Measurements from ENCODE around the gene ELAVL2. TPM values are rescaled to one million over a fixed set of nuclear protein-coding genes. Genes with fewer than 3 reads are reported as not detected.
A peak's percentile ranks its signal among the peaks of the same experiment; 100 is the strongest.

Gene ELAVL2
- 100 to 1,000 TPM in 5 of 8 experiments, 1 to 10 TPM in 1, under 1 TPM in 2; 0.15 to 368 (median 179) TPM for total RNA-seq

- Histone ChIP-seq H3K4me3 (peak within 1 kb of the TSS; percentile 45 to 86 (median 47)), H3K27ac (peak within 1 kb of the TSS; percentile 56 to 70), H3K4me1 (replicated peaks in 1 of 2) (peaks cover 0 to 28% of the 10 kb centered on the region in 2 donors)
- peak; percentile 86 to 97 (median 88) for ATAC-seq (replicated peaks in 6 of 8)
- WGBS, 10 experiments: 0 to 17% (median 0%) methylated on average over 1 to 26 of the region's 30 CpGs; no CpG with 5 or more reads in 1 of the 10 experiments
- in situ Hi-C loops (cut with MboI; ENCODE audit: low pct_unique_long_range_greater_than_20kb in 2 of 9, low sequenced_read_pairs in 9 of 9, unreplicated experiment in 9 of 9): loop anchor here in 1 of 9 experiments (25.0 kb wide), 1 partner anchor 786 kb away; no protein-coding TSS in a partner anchor
These were observed at the start of gene ELAVL2 for GRCh38 chr9:23826120-23826629. TSS of gene ELAVL2 (minus strand) at chr9:23826240. CDS start at chr9:23762234, 64,006 bp downstream.

DNA sequence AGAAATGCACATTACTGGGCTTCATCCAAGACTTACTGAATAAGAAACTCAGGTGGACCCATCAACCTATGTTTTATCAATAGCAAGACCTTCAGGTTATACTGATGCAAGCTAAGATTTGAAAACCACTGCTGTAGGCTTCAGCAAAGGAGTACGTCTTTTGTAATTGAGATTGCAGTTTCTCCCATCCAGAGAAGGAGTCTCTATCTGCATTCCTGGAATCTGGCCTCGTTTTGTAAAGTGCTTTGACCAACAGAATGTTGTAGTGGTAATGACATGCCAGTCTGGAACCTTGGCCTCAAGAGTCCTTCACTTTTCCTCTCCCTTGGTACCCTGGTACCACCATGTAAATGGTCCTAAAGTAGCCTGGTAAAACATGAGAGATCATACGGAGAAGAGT lies 32.2 kb upstream of the ELAVL2 start:
- WGBS, 10 experiments: 0 to 100% (median 61%) methylated on average over 1 to 3 of the region's 3 CpGs; no CpG with 5 or more reads in 2 of the 10 experiments
- ATAC-seq (replicated peaks in 6 of 8): no peak
- no peak overlapping the region for H3K27ac ChIP-seq
- in situ Hi-C loops (cut with MboI; ENCODE audit: low pct_unique_long_range_greater_than_20kb in 2 of 9, low sequenced_read_pairs in 9 of 9, unreplicated experiment in 9 of 9): no loop called here
- H3K4me3 ChIP-seq: no peak overlapping the region
- H3K4me1 ChIP-seq (replicated peaks in 1 of 2): peaks cover 8 to 12% of the 10 kb centered on the region in 2 donors

GRCh38 chr9:23855873-23856604 lies 30.0 kb upstream of the ELAVL2 start:
- peak in 5 of 8 experiments; percentile 88 to 92 (median 90) for ATAC-seq (replicated peaks in 6 of 8)
- WGBS, 10 experiments: 20 to 67% (median 47%) methylated on average over 1 to 5 of the region's 5 CpGs; no CpG with 5 or more reads in 1 of the 10 experiments
- in situ Hi-C loops (cut with MboI; ENCODE audit: low pct_unique_long_range_greater_than_20kb in 2 of 9, low sequenced_read_pairs in 9 of 9, unreplicated experiment in 9 of 9): no loop called here
- Histone ChIP-seq H3K4me3 (no peak overlapping the region), H3K4me1 (replicated peaks in 1 of 2) (peaks cover 11 to 12% of the 10 kb centered on the region in 2 donors), H3K27ac (peak overlapping the region in 1 of 2 donors; percentile 43)

DNA sequence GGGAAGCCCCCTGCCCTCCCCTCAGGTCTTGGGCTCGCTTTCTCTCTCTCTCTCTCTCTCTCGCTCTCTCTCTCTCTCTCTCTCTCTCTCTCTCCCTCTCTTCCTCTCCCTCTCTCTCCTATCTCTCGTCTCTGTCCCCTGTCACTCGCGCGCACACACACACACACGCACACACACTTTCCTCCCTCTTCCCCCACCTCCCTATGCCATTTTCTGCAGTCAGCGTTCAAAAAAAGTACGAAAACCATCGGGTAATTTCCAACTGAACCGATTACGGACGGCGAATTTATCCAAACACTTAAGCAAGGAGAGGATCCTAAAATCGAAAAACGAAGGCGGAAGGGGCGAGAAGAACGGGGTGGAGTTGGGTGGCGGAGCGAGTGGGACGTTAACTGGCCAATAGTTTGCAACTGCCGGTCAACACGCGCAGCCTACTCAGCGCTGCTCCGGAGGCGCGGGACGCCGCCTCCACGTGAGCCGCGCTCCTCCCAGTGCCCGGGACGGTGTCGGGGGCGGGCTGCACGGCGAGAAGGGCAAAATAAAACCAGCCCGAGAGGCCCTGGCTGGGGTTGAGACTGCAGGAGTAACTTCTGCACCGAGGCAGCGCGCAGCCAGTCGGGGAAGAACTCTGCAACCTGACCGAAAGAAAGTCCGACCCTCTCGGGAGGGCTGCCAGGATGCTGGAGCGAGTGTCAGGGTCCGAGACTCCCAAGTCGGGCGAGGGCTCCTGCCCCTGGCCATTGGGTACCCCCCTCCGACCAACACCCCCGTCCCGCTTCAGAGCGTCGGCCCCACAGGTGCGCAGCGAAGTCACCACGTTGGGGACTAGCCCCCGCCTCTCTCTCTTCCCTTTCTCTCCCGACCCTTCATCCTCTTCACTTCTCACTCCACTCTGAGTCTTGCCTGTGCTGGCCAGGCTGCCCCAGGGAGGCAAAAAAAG lies 24.9 kb upstream of the ELAVL2 start:
- Histone ChIP-seq H3K4me3 (peak overlapping the region; percentile 47 to 60 (median 50)), H3K27ac (peak overlapping the region; percentile 83 to 86), H3K4me1 (replicated peaks in 1 of 2) (peaks cover 3 to 6% of the 10 kb centered on the region in 2 donors)
- WGBS, 10 experiments: 0 to 8% (median 0%) methylated on average over 1 to 35 of the region's 62 CpGs; no CpG with 5 or more reads in 3 of the 10 experiments
- in situ Hi-C loops (cut with MboI; ENCODE audit: low pct_unique_long_range_greater_than_20kb in 2 of 9, low sequenced_read_pairs in 9 of 9, unreplicated experiment in 9 of 9): no loop called here
- ATAC-seq (replicated peaks in 6 of 8): peak in 7 of 8 experiments; percentile 29 to 84 (median 80)

- ATAC-seq (replicated peaks in 6 of 8): peak in 5 of 8 experiments; percentile 68 to 76 (median 74)
- peak overlapping the region; percentile 47 to 60 (median 50) for H3K4me3 ChIP-seq
- in situ Hi-C loops (cut with MboI; ENCODE audit: low pct_unique_long_range_greater_than_20kb in 2 of 9, low sequenced_read_pairs in 9 of 9, unreplicated experiment in 9 of 9): no loop called here
- 0% methylated on average over 1 of the region's 17 CpGs; no CpG with 5 or more reads in 8 of the 10 experiments for WGBS, 10 experiments
- peaks cover 3 to 4% of the 10 kb centered on the region in 2 donors for H3K4me1 ChIP-seq (replicated peaks in 1 of 2)
- peak overlapping the region; percentile 83 to 86 for H3K27ac ChIP-seq
These were observed 24.2 kb upstream of the ELAVL2 start for GRCh38 chr9:23850242-23850689.

GRCh38 chr9:23849379-23850035 lies 23.5 kb upstream of the ELAVL2 start:
- ATAC-seq (replicated peaks in 6 of 8): peak in 4 of 8 experiments; percentile 1 to 18 (median 14)
- 0 to 57% (median 0%) methylated on average over 1 to 5 of the region's 11 CpGs; no CpG with 5 or more reads in 2 of the 10 experiments for WGBS, 10 experiments
- peak overlapping the region; percentile 47 to 60 (median 50) for H3K4me3 ChIP-seq
- peak overlapping the region; percentile 83 to 86 for H3K27ac ChIP-seq
- in situ Hi-C loops (cut with MboI; ENCODE audit: low pct_unique_long_range_greater_than_20kb in 2 of 9, low sequenced_read_pairs in 9 of 9, unreplicated experiment in 9 of 9): loop anchor here in 1 of 9 experiments (25.0 kb wide), 1 partner anchor 763 kb away; no protein-coding TSS in a partner anchor
- H3K4me1 ChIP-seq (replicated peaks in 1 of 2): peaks cover 6 to 8% of the 10 kb centered on the region in 2 donors

DNA sequence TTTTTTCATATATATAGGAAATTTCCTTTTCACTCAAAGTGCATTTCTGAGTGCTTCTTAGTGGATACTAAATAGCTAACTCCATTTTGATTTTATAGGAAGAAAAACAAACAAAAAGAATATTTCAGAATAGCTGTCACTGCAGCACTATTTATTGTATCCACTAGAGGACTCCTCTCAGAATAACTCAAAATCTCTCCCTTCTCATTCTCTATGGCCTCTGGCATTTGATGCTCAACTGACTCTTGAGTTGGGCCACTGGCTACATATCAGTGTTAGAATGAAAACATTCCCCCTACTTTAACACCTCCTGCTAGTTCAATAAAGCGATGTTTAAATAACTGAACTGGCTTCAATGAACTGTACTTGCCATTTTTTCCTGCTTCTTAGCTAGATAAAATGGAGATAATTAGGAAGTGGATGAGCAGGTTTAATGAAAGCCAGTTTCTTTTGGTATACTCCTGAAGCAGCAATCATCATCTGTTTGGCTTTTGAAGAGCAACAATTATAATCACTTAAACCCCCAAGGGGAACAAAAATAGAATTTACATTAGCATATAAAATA lies 16.6 kb upstream of the ELAVL2 start:
- WGBS, 10 experiments: 29 to 100% (median 90%) methylated on average over 1 of the region's 1 CpG; no CpG with 5 or more reads in 4 of the 10 experiments
- peak in 5 of 8 experiments; percentile 53 to 70 (median 61) for ATAC-seq (replicated peaks in 6 of 8)
- peaks cover 12 to 70% of the 10 kb centered on the region in 2 donors for H3K4me1 ChIP-seq (replicated peaks in 1 of 2)
- no peak overlapping the region for H3K27ac ChIP-seq
- peak overlapping the region in 2 of 5 donors; percentile 49 to 60 for H3K4me3 ChIP-seq
- in situ Hi-C loops (cut with MboI; ENCODE audit: low pct_unique_long_range_greater_than_20kb in 2 of 9, low sequenced_read_pairs in 9 of 9, unreplicated experiment in 9 of 9): loop anchor here in 1 of 9 experiments (25.0 kb wide), 1 partner anchor 770 kb away; no protein-coding TSS in a partner anchor

GRCh38 chr9:23841304-23841703 lies 15.3 kb upstream of the ELAVL2 start:
- no peak for ATAC-seq (replicated peaks in 6 of 8)
- in situ Hi-C loops (cut with MboI; ENCODE audit: low pct_unique_long_range_greater_than_20kb in 2 of 9, low sequenced_read_pairs in 9 of 9, unreplicated experiment in 9 of 9): loop anchor here in 1 of 9 experiments (25.0 kb wide), 1 partner anchor 771 kb away; no protein-coding TSS in a partner anchor

DNA sequence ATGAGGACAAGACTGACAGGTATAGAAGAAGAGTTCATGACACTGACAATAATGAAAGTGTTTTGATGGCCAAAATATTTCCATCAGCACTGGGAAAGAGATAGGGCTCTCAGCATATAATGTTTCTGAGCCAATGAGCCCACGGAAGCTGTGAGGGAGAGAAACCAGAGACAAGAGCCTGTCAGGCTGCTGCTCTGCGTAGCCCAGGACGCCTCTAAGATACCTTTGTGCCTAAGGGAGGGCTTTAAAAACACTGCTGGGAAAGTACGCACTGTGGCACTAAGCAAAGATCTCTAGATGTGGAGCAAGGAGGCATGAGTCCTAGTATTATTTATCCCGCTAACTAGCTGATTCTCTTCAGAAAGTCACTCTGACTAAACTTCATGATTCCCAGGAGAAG lies 11.0 kb upstream of the ELAVL2 start:
- H3K27ac ChIP-seq: no peak overlapping the region
- peak overlapping the region in 1 of 5 donors; percentile 14 for H3K4me3 ChIP-seq
- in situ Hi-C loops (cut with MboI; ENCODE audit: low pct_unique_long_range_greater_than_20kb in 2 of 9, low sequenced_read_pairs in 9 of 9, unreplicated experiment in 9 of 9): loop anchor here in 1 of 9 experiments (25.0 kb wide), 1 partner anchor 775 kb away; no protein-coding TSS in a partner anchor
- peak in 5 of 8 experiments; percentile 40 to 55 (median 45) for ATAC-seq (replicated peaks in 6 of 8)
- H3K4me1 ChIP-seq (replicated peaks in 1 of 2): peaks cover 10 to 91% of the 10 kb centered on the region in 2 donors
- WGBS, 10 experiments: 0 to 100% (median 51%) methylated on average over 1 to 5 of the region's 5 CpGs; no CpG with 5 or more reads in 2 of the 10 experiments

More at GRCh38 chr9:23841304-23841703, 15.3 kb upstream of the ELAVL2 start:
- H3K4me3 ChIP-seq: no peak overlapping the region
- peaks cover 12 to 84% of the 10 kb centered on the region in 2 donors for H3K4me1 ChIP-seq (replicated peaks in 1 of 2)
- H3K27ac ChIP-seq: no peak overlapping the region
- 14 to 100% (median 56%) methylated on average over 1 to 2 of the region's 2 CpGs; no CpG with 5 or more reads in 1 of the 10 experiments for WGBS, 10 experiments

- in situ Hi-C loops (cut with MboI; ENCODE audit: low pct_unique_long_range_greater_than_20kb in 2 of 9, low sequenced_read_pairs in 9 of 9, unreplicated experiment in 9 of 9): loop anchor here in 1 of 9 experiments (25.0 kb wide), 1 partner anchor 781 kb away; no protein-coding TSS in a partner anchor
- H3K4me3 ChIP-seq: peak overlapping the region; percentile 31 to 46 (median 39)
- peaks cover 4 to 74% of the 10 kb centered on the region in 2 donors for H3K4me1 ChIP-seq (replicated peaks in 1 of 2)
- ATAC-seq (replicated peaks in 6 of 8): peak in 5 of 8 experiments; percentile 13 to 32 (median 27)
- peak overlapping the region in 1 of 2 donors; percentile 64 for H3K27ac ChIP-seq
- 0 to 9% (median 0%) methylated on average over 2 to 13 of the region's 28 CpGs; no CpG with 5 or more reads in 3 of the 10 experiments for WGBS, 10 experiments
These were observed 5.1 kb upstream of the ELAVL2 start for GRCh38 chr9:23830929-23831730.

All from motor neuron (in vitro differentiated cells).